Effector memory CD8-positive, alpha-beta T cell (primary cell): ENCODE data around the gene ZBTB47.

Experiments used
- ATAC-seq: fragments of 150-1000 bp; cut with Tn5 transposase; replicated peaks from 2 replicates; pipeline ENCODE4 v1.10.0; 2021; ENCODE audit warnings: mild to moderate bottlenecking, moderate library complexity
- DNase-seq, 3 experiments: peaks; one replicate each; pipeline ENCODE4 v3.0.0; 2021
- H3K27ac Mint-ChIP-seq, 2 donors: one replicate each; pipeline ENCODE4 v1.8.0; 2022; ENCODE audit warnings: mild to moderate bottlenecking in 2 of 2, mixed read lengths in 2 of 2, moderate library complexity in 2 of 2
- H3K27me3 Mint-ChIP-seq, 2 donors: one replicate each; pipeline ENCODE4 v1.8.0; 2022; ENCODE audit warnings: mixed read lengths in 2 of 2
- H3K36me3 Mint-ChIP-seq: one replicate; pipeline ENCODE4 v1.8.0; 2022; ENCODE audit warnings: mild to moderate bottlenecking, moderate library complexity, mixed read lengths; ENCODE audit not compliant: insufficient read depth
- H3K4me1 Mint-ChIP-seq, 2 donors: one replicate each; pipeline ENCODE4 v1.8.0; 2022; ENCODE audit warnings: low read depth in 2 of 2, mixed read lengths in 2 of 2
- H3K4me3 Mint-ChIP-seq, 2 donors: one replicate each; pipeline ENCODE4 v1.8.0; 2022; ENCODE audit warnings: mild to moderate bottlenecking in 2 of 2, mixed read lengths in 2 of 2, moderate library complexity in 2 of 2
- H3K9me3 Mint-ChIP-seq, 2 donors: one replicate each; pipeline ENCODE4 v1.8.0; 2022; ENCODE audit warnings: mixed read lengths in 2 of 2

Gene ZBTB47

GRCh38 chr3:42663581-42664437, 10.3 kb downstream of the ZBTB47 start:
- H3K27ac Mint-ChIP-seq, result peak overlapping the region in 1 of 2 donors; percentile 56
- peaks cover 0 to 19% of the 10 kb centered on the region in 2 donors for H3K27me3 Mint-ChIP-seq
- no peaks in the 10 kb centered on the region for H3K9me3 Mint-ChIP-seq
- H3K36me3 Mint-ChIP-seq, result peaks cover 6% of the 10 kb centered on the region
- peaks cover 2 to 6% of the 10 kb centered on the region in 2 donors for H3K4me1 Mint-ChIP-seq
- DNase-seq, result no peak
- H3K4me3 Mint-ChIP-seq, result no peak overlapping the region
- peak; percentile 32 for ATAC-seq

DNA sequence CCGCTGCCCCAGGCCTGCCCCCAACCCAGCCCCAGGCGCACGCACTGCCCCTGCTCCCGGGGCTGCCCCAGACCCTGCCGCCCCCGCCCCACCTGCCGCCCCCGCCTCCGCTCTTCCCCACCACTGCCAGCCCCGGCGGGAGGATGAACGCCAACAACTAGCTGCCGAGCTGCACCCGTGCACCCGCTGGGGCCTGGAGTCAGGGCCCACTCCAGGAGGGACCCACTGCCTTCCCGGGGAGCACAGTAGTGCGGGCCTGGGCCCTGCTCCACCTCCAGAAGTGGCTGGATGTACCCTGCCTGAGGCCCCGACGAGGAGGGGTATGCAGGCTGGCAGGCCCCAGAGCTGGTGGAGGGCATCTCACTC, 10.9 kb downstream of the ZBTB47 start:
- no peaks in the 10 kb centered on the region for H3K9me3 Mint-ChIP-seq
- H3K4me1 Mint-ChIP-seq, result peaks cover 2 to 6% of the 10 kb centered on the region in 2 donors
- H3K36me3 Mint-ChIP-seq, result peaks cover 6% of the 10 kb centered on the region
- no peak overlapping the region for H3K4me3 Mint-ChIP-seq
- no peak overlapping the region for H3K27ac Mint-ChIP-seq
- ATAC-seq (no peak), DNase-seq (no peak)
- peaks cover 0 to 24% of the 10 kb centered on the region in 2 donors for H3K27me3 Mint-ChIP-seq

DNA sequence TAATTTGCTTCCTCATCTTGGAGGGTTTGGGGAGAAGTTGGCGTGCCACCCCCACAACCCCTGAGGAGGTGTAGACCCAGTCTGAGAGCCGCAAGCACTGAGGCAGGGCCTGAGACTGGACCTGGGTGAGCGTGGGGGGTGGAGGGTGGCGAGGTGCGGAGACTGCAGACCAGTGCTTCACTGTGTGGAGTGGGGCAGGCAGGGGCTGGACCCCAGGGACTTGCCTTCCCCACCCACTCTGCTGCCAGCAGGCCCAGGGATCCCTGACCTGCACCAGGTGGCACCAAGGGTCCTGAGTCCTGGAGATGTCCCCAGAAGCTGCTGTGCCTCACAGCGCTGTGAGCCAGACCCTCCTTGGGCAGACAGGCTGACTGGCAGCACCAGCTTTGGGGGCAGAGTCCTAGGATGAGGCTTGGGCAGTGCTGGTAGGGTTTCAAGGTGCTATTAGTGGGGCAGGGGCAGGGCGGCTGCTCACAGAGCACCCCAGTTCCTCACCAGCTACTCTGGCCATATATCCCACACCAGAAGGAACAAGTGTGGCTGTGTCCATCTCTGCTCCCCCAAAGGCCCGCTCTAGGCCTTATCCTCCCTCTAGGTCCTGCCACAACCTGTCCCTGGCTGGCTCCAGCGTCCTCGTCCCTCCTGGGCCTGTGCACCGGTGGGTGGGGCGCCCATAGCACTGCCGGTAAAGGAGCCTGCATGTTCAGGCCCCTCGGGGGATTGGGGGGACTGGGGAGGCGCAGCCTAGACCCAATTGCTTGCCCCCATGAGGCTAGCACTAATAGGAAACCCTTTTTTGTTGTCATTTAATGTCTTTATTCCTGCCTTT, 11.8 kb downstream of the ZBTB47 start:
- Mint-ChIP-seq H3K27me3 (peaks cover 0 to 24% of the 10 kb centered on the region in 2 donors), H3K9me3 (no peaks in the 10 kb centered on the region), H3K4me3 (no peak overlapping the region), H3K4me1 (peaks cover 0 to 2% of the 10 kb centered on the region in 2 donors), H3K36me3 (peaks cover 6% of the 10 kb centered on the region), H3K27ac (no peak overlapping the region)
- DNase-seq (no peak), ATAC-seq (no peak)

GRCh38 chr3:42666022-42666421, 12.5 kb downstream of the ZBTB47 start:
- Mint-ChIP-seq H3K36me3 (peaks cover 6% of the 10 kb centered on the region), H3K27ac (no peak overlapping the region), H3K27me3 (peaks cover 0 to 24% of the 10 kb centered on the region in 2 donors), H3K4me1 (peaks cover 0 to 2% of the 10 kb centered on the region in 2 donors), H3K9me3 (no peaks in the 10 kb centered on the region), H3K4me3 (no peak overlapping the region)
- ATAC-seq (no peak), DNase-seq (no peak)

DNA sequence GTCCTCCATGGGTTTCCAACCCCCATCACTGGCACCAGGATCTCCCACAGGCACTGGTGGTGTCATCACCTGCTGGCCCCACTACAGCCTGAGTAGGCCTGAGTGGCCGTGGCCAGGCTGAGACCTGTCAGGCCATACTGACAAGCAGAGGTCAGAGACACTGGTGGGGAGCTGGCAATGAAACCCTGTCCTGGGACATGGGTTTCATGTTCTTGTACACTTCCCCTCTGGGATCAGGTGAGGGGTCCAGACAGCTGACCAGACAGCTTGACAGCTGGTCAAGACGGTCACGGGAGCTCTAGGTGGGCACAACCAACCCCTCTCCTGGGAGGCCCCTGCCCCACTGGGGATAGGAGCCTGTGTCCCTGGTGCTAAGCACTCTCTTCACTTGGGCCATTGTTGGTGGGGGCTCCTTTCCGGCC, 13.1 kb downstream of the ZBTB47 start:
- peaks cover 6% of the 10 kb centered on the region for H3K36me3 Mint-ChIP-seq

GRCh38 chr3:42667096-42667522, 13.6 kb downstream of the ZBTB47 start:
- no peak for DNase-seq
- Mint-ChIP-seq H3K36me3 (peaks cover 6% of the 10 kb centered on the region), H3K27me3 (peaks cover 0 to 24% of the 10 kb centered on the region in 2 donors), H3K4me3 (no peak overlapping the region), H3K27ac (no peak overlapping the region), H3K9me3 (no peaks in the 10 kb centered on the region), H3K4me1 (peaks cover 0 to 2% of the 10 kb centered on the region in 2 donors)
- no peak for ATAC-seq

More for the DNA sequence above, 13.1 kb downstream of the ZBTB47 start:
- no peak for ATAC-seq
- peaks cover 0 to 24% of the 10 kb centered on the region in 2 donors for H3K27me3 Mint-ChIP-seq
- no peak overlapping the region for H3K27ac Mint-ChIP-seq
- DNase-seq, result no peak
- H3K4me3 Mint-ChIP-seq, result no peak overlapping the region
- peaks cover 0 to 2% of the 10 kb centered on the region in 2 donors for H3K4me1 Mint-ChIP-seq
- no peaks in the 10 kb centered on the region for H3K9me3 Mint-ChIP-seq

DNA sequence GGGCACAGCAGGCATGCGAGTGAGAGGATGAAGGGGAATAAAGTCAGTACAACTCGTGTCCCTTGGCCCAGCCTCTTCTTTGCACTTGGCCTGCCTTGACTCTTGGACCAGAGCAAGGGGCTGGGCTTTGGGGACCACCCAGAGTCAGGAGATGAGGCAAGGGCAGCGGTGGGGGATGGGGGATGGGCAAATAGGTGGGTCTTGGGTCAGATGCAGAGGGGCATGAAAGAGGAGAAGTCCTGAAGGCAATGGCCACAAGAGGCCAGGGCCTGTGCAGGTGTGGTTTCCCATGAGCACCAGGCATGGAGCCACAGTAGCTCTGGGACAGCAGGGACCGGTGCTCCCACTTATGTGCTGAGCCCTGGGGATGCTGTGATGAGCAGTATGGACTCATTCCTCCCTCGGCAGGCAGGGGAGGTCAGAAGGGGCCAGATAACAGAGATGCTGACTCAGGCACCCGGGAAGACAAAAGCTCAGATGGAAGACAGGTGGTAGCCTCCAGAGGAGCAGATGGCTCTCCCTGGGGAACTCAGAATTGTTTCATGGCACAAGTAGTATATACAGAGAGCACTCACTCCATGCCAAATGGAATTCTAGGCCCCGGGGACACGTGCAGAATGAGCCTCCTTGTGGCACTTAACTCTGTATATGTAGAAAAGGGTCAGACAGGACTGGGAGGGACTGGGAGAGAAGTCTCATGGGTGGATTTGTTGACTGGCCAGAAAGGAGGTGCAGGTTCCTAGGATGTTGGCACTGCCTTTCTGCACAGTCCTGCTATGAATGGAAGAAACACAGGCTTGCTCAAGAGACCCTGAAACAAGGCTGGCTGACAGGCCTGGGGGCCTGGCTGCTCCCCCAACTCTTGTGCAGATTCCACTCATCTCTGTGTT, 14.3 kb downstream of the ZBTB47 start:
- no peak for ATAC-seq
- Mint-ChIP-seq H3K27me3 (peaks cover 0 to 24% of the 10 kb centered on the region in 2 donors), H3K4me3 (no peak overlapping the region), H3K4me1 (peaks cover 0 to 2% of the 10 kb centered on the region in 2 donors), H3K36me3 (peaks cover 6% of the 10 kb centered on the region), H3K27ac (no peak overlapping the region), H3K9me3 (no peaks in the 10 kb centered on the region)
- DNase-seq, result no peak

DNA sequence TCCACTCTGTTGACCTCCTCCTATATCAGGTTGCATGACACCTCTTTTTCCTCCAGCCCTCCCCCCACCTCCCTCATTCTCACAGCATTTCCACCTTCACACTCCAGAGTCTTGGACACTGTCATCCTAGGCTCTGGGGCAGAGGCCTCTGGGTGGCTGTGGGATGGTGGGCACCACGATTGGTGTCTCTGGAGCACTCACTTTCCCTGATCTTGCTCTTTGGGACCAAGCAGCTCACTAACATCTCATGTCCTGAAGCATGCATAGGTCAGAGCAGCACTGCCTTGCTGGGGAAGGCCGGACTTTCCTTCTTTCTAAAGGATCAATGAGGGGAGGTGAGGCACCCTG, 14.9 kb downstream of the ZBTB47 start:
- ATAC-seq, result no peak
- no peak overlapping the region for H3K27ac Mint-ChIP-seq
- H3K4me1 Mint-ChIP-seq, result peaks cover 0 to 2% of the 10 kb centered on the region in 2 donors
- no peaks in the 10 kb centered on the region for H3K9me3 Mint-ChIP-seq
- DNase-seq, result no peak
- peaks cover 0 to 24% of the 10 kb centered on the region in 2 donors for H3K27me3 Mint-ChIP-seq
- H3K36me3 Mint-ChIP-seq, result peaks cover 6% of the 10 kb centered on the region
- H3K4me3 Mint-ChIP-seq, result no peak overlapping the region

- no peak overlapping the region for H3K27ac Mint-ChIP-seq
- H3K9me3 Mint-ChIP-seq, result no peaks in the 10 kb centered on the region
- DNase-seq (no peak), ATAC-seq (no peak)
- peaks cover 0 to 24% of the 10 kb centered on the region in 2 donors for H3K27me3 Mint-ChIP-seq
- H3K36me3 Mint-ChIP-seq, result peaks cover 6% of the 10 kb centered on the region
- H3K4me1 Mint-ChIP-seq, result peaks cover 0 to 2% of the 10 kb centered on the region in 2 donors
- no peak overlapping the region for H3K4me3 Mint-ChIP-seq
Observed at GRCh38 chr3:42668793-42669217, 15.3 kb downstream of the ZBTB47 start.

DNA sequence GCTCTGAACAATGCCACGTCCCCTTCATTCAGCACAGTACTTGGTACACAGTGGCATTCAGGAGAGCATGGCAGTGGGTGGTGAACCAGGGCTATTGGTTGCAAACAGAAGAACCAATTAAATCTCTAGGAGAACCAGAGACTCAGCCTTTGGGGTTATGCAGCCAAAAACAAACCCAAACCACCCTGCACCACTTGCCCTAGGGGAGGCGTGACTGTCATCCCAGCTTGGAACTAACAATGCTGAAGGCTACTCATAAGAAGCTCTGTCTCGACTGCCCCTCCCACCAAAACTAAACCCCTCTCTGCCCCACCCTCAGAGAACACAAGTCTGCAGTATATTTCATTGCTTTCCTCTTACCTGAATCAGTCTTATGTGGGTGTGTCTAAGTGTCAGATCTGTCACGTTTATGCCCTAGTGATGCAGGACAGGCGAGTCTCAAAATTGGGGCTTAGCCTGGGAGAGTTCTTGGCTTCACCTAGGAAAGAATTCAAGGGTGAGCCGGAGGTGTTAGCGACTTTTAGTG, 16.6 kb downstream of the ZBTB47 start:
- Mint-ChIP-seq H3K9me3 (no peaks in the 10 kb centered on the region), H3K27ac (no peak overlapping the region), H3K27me3 (peaks cover 0 to 24% of the 10 kb centered on the region in 2 donors), H3K36me3 (peaks cover 6% of the 10 kb centered on the region), H3K4me3 (no peak overlapping the region), H3K4me1 (peaks cover 0 to 2% of the 10 kb centered on the region in 2 donors)
- no peak for DNase-seq
- no peak for ATAC-seq

GRCh38 chr3:42670670-42671069, 17.2 kb downstream of the ZBTB47 start:
- H3K4me3 Mint-ChIP-seq, result no peak overlapping the region
- no peak for ATAC-seq
- peaks cover 0 to 24% of the 10 kb centered on the region in 2 donors for H3K27me3 Mint-ChIP-seq
- no peak for DNase-seq
- no peaks in the 10 kb centered on the region for H3K9me3 Mint-ChIP-seq
- peaks cover 0 to 2% of the 10 kb centered on the region in 2 donors for H3K4me1 Mint-ChIP-seq
- no peak overlapping the region for H3K27ac Mint-ChIP-seq
- H3K36me3 Mint-ChIP-seq, result peaks cover 8% of the 10 kb centered on the region

GRCh38 chr3:42672515-42672914, 19.0 kb downstream of the ZBTB47 start:
- peaks cover 3% of the 10 kb centered on the region for H3K36me3 Mint-ChIP-seq
- H3K27me3 Mint-ChIP-seq, result peaks cover 5 to 26% of the 10 kb centered on the region in 2 donors
- DNase-seq (no peak), ATAC-seq (no peak)
- no peak overlapping the region for H3K27ac Mint-ChIP-seq
- no peak overlapping the region for H3K4me3 Mint-ChIP-seq
- peaks cover 0 to 2% of the 10 kb centered on the region in 2 donors for H3K4me1 Mint-ChIP-seq
- no peaks in the 10 kb centered on the region for H3K9me3 Mint-ChIP-seq
